Smooth muscle cell (in vitro differentiated cells): ENCODE results near the gene C1orf210. TPM values are rescaled to one million over a fixed set of nuclear protein-coding genes. Genes with fewer than 3 reads are reported as not detected.

Experiments
- DNase-seq: peaks from one replicate; lab custom pipeline; 2025; ENCODE audit not compliant: unreplicated experiment; lab: John Stamatoyannopoulos, UW
- H2AFZ ChIP-seq: fragments of 200-600 bp; sonication (generic); 2 replicates; pipeline ENCODE4 v1.6.0; 2016; ENCODE audit warnings: antibody characterized with exemption, low read depth, mild to moderate bottlenecking
- H3F3A ChIP-seq: fragments of 200-600 bp; sonication (generic); 2 replicates; pipeline ENCODE4 v1.6.0; 2017; ENCODE audit warnings: antibody characterized with exemption, low read depth
- H3K27ac ChIP-seq: fragments of 200-600 bp; sonication (generic); 2 replicates; pipeline ENCODE4 v1.5.1; 2016; ENCODE audit warnings: low read depth, mild to moderate bottlenecking
- H3K27me3 ChIP-seq: fragments of 200-600 bp; sonication (generic); 2 replicates; pipeline ENCODE4 v1.6.1; 2016; ENCODE audit warnings: low read depth, mild to moderate bottlenecking
- H3K36me3 ChIP-seq: fragments of 200-600 bp; sonication (generic); 2 replicates; pipeline ENCODE4 v1.5.1; 2016; ENCODE audit warnings: low read depth
- H3K4me1 ChIP-seq: fragments of 200-600 bp; sonication (generic); 2 replicates; pipeline ENCODE4 v1.5.1; 2016; ENCODE audit warnings: low read depth
- H3K4me2 ChIP-seq: fragments of 200-600 bp; sonication (generic); 2 replicates; pipeline ENCODE4 v1.6.0; 2016; ENCODE audit warnings: mild to moderate bottlenecking
- H3K4me3 ChIP-seq: fragments of 200-600 bp; sonication (generic); 2 replicates; pipeline ENCODE4 v1.5.1; 2016; ENCODE audit warnings: mild to moderate bottlenecking
- H3K79me2 ChIP-seq: fragments of 200-600 bp; sonication (generic); 2 replicates; pipeline ENCODE4 v1.6.0; 2016; ENCODE audit warnings: low read depth, mild to moderate bottlenecking
- H3K9ac ChIP-seq: fragments of 200-600 bp; sonication (generic); 2 replicates; pipeline ENCODE4 v1.6.0; 2016; ENCODE audit warnings: low read depth
- H3K9me3 ChIP-seq: fragments of 200-600 bp; sonication (generic); replicated peaks from 2 replicates; pipeline ENCODE4 v1.5.1; 2016; ENCODE audit warnings: low read depth
- H4K20me1 ChIP-seq: fragments of 200-600 bp; sonication (generic); 2 replicates; pipeline ENCODE4 v1.6.0; 2016; ENCODE audit warnings: low read depth
- CTCF ChIP-seq: fragments of 200-600 bp; sonication (generic); IDR thresholded peaks from 2 replicates; pipeline ENCODE4 v1.5.1; 2017; ENCODE audit warnings: borderline replicate concordance, mild to moderate bottlenecking, antibody characterized with exemption; ENCODE audit not compliant: insufficient read depth, poor library complexity, severe bottlenecking
- WGBS: methylation state at CpG from one replicate; pipeline ENCODE4 v1.1.7; 2016; ENCODE audit warnings: low lambda C conversion rate; 5-methylcytosine and 5-hydroxymethylcytosine counted together
- polyA plus RNA-seq: library from polyadenylated mRNA; unstranded; fragments of >200 nt; fragmentation: Nextera tagmentation; extraction: Ambion mirVana; gene quantifications from 2 replicates; pipeline ENCODE4 v1.2.1, GENCODE V29; 2016
- total RNA-seq: library from RNA; depleted of rRNA; stranded (reverse); fragments of >200 nt; gene quantifications from 2 replicates; pipeline ENCODE4 v1.2.3, GENCODE V29; 2014

C1orf210 gene
- total and polyA plus RNA-seq, 2 experiments from 2014 or later, result 0.72 to 1.2 TPM

GRCh38 chr1:43307458-43308158 lies 22.2 kb upstream of the C1orf210 start:
- H3K9me3 ChIP-seq, result no peaks in the 10 kb centered on the region
- WGBS, result 93% methylated on average over 9 of the region's 9 CpGs

GRCh38 chr1:43306688-43307457 lies 21.5 kb upstream of the C1orf210 start:
- Histone ChIP-seq H3K27ac (no peak overlapping the region), H3F3A (no peaks in the 10 kb centered on the region), H3K4me2 (no peak overlapping the region), H4K20me1 (no peaks in the 10 kb centered on the region), H3K36me3 (no peaks in the 10 kb centered on the region), H3K27me3 (no peaks in the 10 kb centered on the region), H3K79me2 (no peaks in the 10 kb centered on the region), H2AFZ (no peak overlapping the region), H3K4me3 (no peak overlapping the region), H3K9ac (no peak overlapping the region), H3K4me1 (no peaks in the 10 kb centered on the region), H3K9me3 (no peaks in the 10 kb centered on the region)
- no peak for DNase-seq
- WGBS, result 95% methylated on average over 17 of the region's 17 CpGs
- TF ChIP-seq CTCF, result no peak

More at GRCh38 chr1:43307458-43308158, 22.2 kb upstream of the C1orf210 start:
- H4K20me1 ChIP-seq, result no peaks in the 10 kb centered on the region
- TF ChIP-seq CTCF, result no peak
- H3K4me1 ChIP-seq, result no peaks in the 10 kb centered on the region
- H3K27ac ChIP-seq, result no peak overlapping the region
- H3K4me3 ChIP-seq, result no peak overlapping the region
- no peak overlapping the region for H2AFZ ChIP-seq
- H3K36me3 ChIP-seq, result no peaks in the 10 kb centered on the region
- no peaks in the 10 kb centered on the region for H3K27me3 ChIP-seq
- H3K79me2 ChIP-seq, result no peaks in the 10 kb centered on the region
- H3F3A ChIP-seq, result no peaks in the 10 kb centered on the region
- H3K4me2 ChIP-seq, result no peak overlapping the region
- no peak for DNase-seq
- no peak overlapping the region for H3K9ac ChIP-seq

- H3K36me3 ChIP-seq, result no peaks in the 10 kb centered on the region
- H3K9ac ChIP-seq, result no peak overlapping the region
- no peaks in the 10 kb centered on the region for H3K27me3 ChIP-seq
- DNase-seq, result no peak
- no peak overlapping the region for H3K27ac ChIP-seq
- no peak for TF ChIP-seq CTCF
- no peak overlapping the region for H3K4me2 ChIP-seq
- no peak overlapping the region for H2AFZ ChIP-seq
- no peak overlapping the region for H3K4me3 ChIP-seq
- H3K4me1 ChIP-seq, result no peaks in the 10 kb centered on the region
- no peaks in the 10 kb centered on the region for H3F3A ChIP-seq
- no peaks in the 10 kb centered on the region for H3K79me2 ChIP-seq
- 87% methylated on average over 6 of the region's 6 CpGs for WGBS
- no peaks in the 10 kb centered on the region for H4K20me1 ChIP-seq
- no peaks in the 10 kb centered on the region for H3K9me3 ChIP-seq
These were observed 20.7 kb upstream of the C1orf210 start for GRCh38 chr1:43305926-43306687.
